ENCODE data around the gene ARPC5.

The ARPC5 gene

GRCh38 chr1:183612407-183612806 lies 23.2 kb downstream of the ARPC5 start:
- no peak overlapping the region for H3K4me3 ChIP-seq (ENCODE audit: low read depth, low read length)
- DNase-seq (ENCODE audit: low read depth): no peak
- TF ChIP-seq, protein P1, sequence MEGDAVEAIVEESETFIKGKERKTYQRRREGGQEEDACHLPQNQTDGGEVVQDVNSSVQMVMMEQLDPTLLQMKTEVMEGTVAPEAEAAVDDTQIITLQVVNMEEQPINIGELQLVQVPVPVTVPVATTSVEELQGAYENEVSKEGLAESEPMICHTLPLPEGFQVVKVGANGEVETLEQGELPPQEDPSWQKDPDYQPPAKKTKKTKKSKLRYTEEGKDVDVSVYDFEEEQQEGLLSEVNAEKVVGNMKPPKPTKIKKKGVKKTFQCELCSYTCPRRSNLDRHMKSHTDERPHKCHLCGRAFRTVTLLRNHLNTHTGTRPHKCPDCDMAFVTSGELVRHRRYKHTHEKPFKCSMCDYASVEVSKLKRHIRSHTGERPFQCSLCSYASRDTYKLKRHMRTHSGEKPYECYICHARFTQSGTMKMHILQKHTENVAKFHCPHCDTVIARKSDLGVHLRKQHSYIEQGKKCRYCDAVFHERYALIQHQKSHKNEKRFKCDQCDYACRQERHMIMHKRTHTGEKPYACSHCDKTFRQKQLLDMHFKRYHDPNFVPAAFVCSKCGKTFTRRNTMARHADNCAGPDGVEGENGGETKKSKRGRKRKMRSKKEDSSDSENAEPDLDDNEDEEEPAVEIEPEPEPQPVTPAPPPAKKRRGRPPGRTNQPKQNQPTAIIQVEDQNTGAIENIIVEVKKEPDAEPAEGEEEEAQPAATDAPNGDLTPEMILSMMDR (IDR thresholded peaks at IDR 0.05; ENCODE audit: low read depth, low read length, missing control alignments): no peak

- TF ChIP-seq, protein P1 (IDR thresholded peaks at IDR 0.05; ENCODE audit: low read depth, low read length, missing control alignments): no peak
- no peak for DNase-seq (ENCODE audit: low read depth)
- no peak overlapping the region for H3K4me3 ChIP-seq (ENCODE audit: low read depth, low read length)
Measured at GRCh38 chr1:183611021-183611420, 24.6 kb downstream of the ARPC5 start.

DNA sequence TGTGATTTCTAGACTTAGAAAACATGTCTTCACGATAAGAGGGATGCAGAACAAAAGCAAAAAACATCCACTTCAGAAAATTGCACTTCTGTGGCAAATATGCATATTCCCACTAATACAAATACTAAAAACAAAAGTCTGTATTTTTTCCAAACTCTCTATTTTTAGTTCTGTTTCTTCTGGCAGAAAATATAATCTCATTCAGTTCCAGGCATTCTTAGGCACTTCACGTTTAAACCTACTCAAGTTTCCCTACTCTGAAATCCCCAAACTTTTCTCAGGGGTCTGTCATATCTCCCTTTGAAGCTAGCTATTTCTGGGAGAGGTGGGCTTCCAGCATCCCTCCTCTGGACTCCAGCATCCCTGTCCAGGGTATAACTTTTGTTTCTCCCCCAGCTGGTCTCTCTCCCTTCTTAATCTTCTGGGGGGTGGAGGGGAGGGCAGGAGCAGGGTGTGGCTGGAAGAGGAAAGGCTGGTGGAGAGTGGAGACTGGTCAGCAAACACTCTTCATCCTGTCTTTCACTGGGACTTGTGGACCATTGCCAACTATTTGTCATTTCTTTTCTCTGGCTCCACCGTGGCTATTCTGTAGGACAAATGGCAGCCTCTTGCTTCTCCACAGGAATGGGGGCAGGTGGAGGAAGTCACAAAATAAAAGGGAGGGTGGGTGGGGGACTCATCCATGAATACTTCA lies 25.7 kb downstream of the ARPC5 start:
- no peak overlapping the region for H3K4me3 ChIP-seq (ENCODE audit: low read depth, low read length)
- no peak for DNase-seq (ENCODE audit: low read depth)
- TF ChIP-seq, protein P1 (IDR thresholded peaks at IDR 0.05; ENCODE audit: low read depth, low read length, missing control alignments): no peak

DNA sequence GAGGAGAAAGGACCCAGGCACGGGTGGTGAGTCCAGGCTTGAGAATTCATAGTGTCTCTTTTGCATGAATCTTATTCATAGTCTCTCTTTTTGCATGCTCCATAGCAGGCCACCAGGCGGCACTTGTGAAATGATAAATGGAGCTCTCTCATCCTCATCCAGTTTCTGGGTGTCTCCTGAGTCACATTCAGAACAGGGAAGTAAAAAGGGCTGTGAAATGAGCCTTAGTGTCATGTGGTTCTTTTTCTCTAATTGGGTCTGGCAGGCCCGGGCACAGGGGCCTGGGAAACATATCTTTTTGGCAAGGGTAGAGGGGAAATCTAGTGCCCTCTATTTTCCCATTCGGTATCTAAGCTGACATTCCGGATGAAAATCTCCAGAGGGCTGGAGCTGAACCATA lies 26.3 kb downstream of the ARPC5 start:
- no peak for DNase-seq (ENCODE audit: low read depth)
- no peak overlapping the region for H3K4me3 ChIP-seq (ENCODE audit: low read depth, low read length)
- TF ChIP-seq, protein P1 (IDR thresholded peaks at IDR 0.05; ENCODE audit: low read depth, low read length, missing control alignments): peak; percentile 69

- no peak overlapping the region for H3K4me3 ChIP-seq (ENCODE audit: low read depth, low read length)
- no peak for DNase-seq (ENCODE audit: low read depth)
- TF ChIP-seq, protein P1 (IDR thresholded peaks at IDR 0.05; ENCODE audit: low read depth, low read length, missing control alignments): no peak
Measured at GRCh38 chr1:183607322-183607980, 28.1 kb downstream of the ARPC5 start.

DNA sequence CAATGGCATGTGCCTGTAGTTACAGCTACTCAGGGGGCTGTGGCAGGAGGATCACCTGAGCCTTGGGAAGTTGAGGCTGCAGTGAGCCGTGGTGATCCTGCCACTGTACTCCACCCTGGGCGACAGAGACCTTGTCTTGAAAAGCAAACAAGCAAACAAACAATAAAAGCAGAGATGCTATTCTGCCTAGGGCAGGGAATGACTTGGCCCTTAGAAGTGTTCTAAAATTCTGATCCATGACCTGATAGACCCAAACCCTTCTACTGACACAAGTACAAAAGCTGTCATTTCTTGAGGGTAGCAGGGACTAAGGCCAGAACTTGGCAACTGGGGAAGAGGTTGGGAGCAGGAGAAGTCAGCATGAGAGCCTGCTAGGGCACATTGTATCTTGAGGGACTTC lies 29.7 kb downstream of the ARPC5 start:
- H3K4me3 ChIP-seq (ENCODE audit: low read depth, low read length): no peak overlapping the region
- TF ChIP-seq, protein P1 (IDR thresholded peaks at IDR 0.05; ENCODE audit: low read depth, low read length, missing control alignments): no peak
- DNase-seq (ENCODE audit: low read depth): no peak

Measured in GM12864 (cell line).